ENCODE data around the gene PMM1. TPM values are rescaled to one million over a fixed set of nuclear protein-coding genes. Genes with fewer than 3 reads are reported as not detected.

PMM1 gene
- total RNA-seq, 1 donor from 2014 or later, result 12.5 TPM

- Histone ChIP-seq H3K9me3 (no peaks in the 10 kb centered on the region), H3K27me3 (no peaks in the 10 kb centered on the region), H3K36me3 (no peaks in the 10 kb centered on the region), H3K4me3 (no peak overlapping the region), H3K4me1 (peaks cover 0 to 7% of the 10 kb centered on the region in 2 donors), H3K27ac (no peak overlapping the region)
- intact Hi-C loops (cut with DNase I), result no loop called here
- no peak for TF ChIP-seq CTCF (IDR thresholded peaks at IDR 0.05)
- DNase-seq (ENCODE audit: low spot score in 2 of 2), result no peak
Measured at GRCh38 chr22:41548830-41549211, 40.8 kb downstream of the PMM1 start.

- peaks cover 4 to 9% of the 10 kb centered on the region in 2 donors for H3K36me3 ChIP-seq
- H3K27me3 ChIP-seq, result no peaks in the 10 kb centered on the region
- H3K9me3 ChIP-seq, result no peaks in the 10 kb centered on the region
- no peak overlapping the region for H3K27ac ChIP-seq
- DNase-seq (ENCODE audit: low spot score in 2 of 2), result no peak
- peak overlapping the region; percentile 85 to 92 for H3K4me3 ChIP-seq
- intact Hi-C loops (cut with DNase I), result loop anchor here (1.0 to 2.0 kb wide), 3 partner anchors 12 to 76 kb away; partner anchors contain the start of genes DESI1, PMM1 and XRCC6
- TF ChIP-seq CTCF (IDR thresholded peaks at IDR 0.05), result no peak
- peaks cover 7 to 26% of the 10 kb centered on the region in 2 donors for H3K4me1 ChIP-seq
Measured at GRCh38 chr22:41544671-41545476, 44.8 kb downstream of the PMM1 start.

GRCh38 chr22:41543854-41544670 is 45.6 kb downstream of the PMM1 start, which contains the start of gene POLR3H:
POLR3H (minus strand) TSS chr22:41544470; CDS start chr22:41544101, 369 bp downstream.
- H3K9me3 ChIP-seq, result no peaks in the 10 kb centered on the region
- peaks cover 4 to 9% of the 10 kb centered on the region in 2 donors for H3K36me3 ChIP-seq
- intact Hi-C loops (cut with DNase I), result loop anchor here (1.0 to 2.0 kb wide), 4 partner anchors 13 to 77 kb away; partner anchors contain the start of genes DESI1, PMM1 and XRCC6
- TF ChIP-seq CTCF (IDR thresholded peaks at IDR 0.05), result peak; percentile 59 to 70 (median 68)
- peak within 1 kb of the TSS; percentile 87 for H3K27ac ChIP-seq
- H3K4me1 ChIP-seq, result peaks cover 7 to 26% of the 10 kb centered on the region in 2 donors
- H3K4me3 ChIP-seq, result peak within 1 kb of the TSS; percentile 85 to 92
- peak; percentile 95 to 99 for DNase-seq (ENCODE audit: low spot score in 2 of 2)
- H3K27me3 ChIP-seq, result no peaks in the 10 kb centered on the region

- H3K9me3 ChIP-seq, result no peaks in the 10 kb centered on the region
- TF ChIP-seq CTCF (IDR thresholded peaks at IDR 0.05), result no peak
- H3K36me3 ChIP-seq, result peaks cover 4 to 9% of the 10 kb centered on the region in 2 donors
- no peaks in the 10 kb centered on the region for H3K27me3 ChIP-seq
- H3K27ac ChIP-seq, result peak overlapping the region in 1 of 2 donors; percentile 1
- DNase-seq (ENCODE audit: low spot score in 2 of 2), result no peak
- H3K4me1 ChIP-seq, result peaks cover 7 to 26% of the 10 kb centered on the region in 2 donors
- peak overlapping the region in 1 of 2 donors; percentile 92 for H3K4me3 ChIP-seq
- intact Hi-C loops (cut with DNase I), result no loop called here
Measured at GRCh38 chr22:41542224-41542623, 47.4 kb downstream of the PMM1 start.

GRCh38 chr22:41541484-41541883 is 48.2 kb downstream of the PMM1 start:
- Histone ChIP-seq H3K27ac (peak overlapping the region in 1 of 2 donors; percentile 23), H3K4me1 (peaks cover 7 to 26% of the 10 kb centered on the region in 2 donors), H3K27me3 (no peaks in the 10 kb centered on the region)

More at GRCh38 chr22:41541484-41541883, 48.2 kb downstream of the PMM1 start:
- no peak for DNase-seq (ENCODE audit: low spot score in 2 of 2)
- Histone ChIP-seq H3K9me3 (no peaks in the 10 kb centered on the region), H3K36me3 (peaks cover 4 to 9% of the 10 kb centered on the region in 2 donors), H3K4me3 (no peak overlapping the region)
- no peak for TF ChIP-seq CTCF (IDR thresholded peaks at IDR 0.05)
- intact Hi-C loops (cut with DNase I), result no loop called here
